GM12874 (cell line): ENCODE data around the gene NOS1AP.

ENCODE experiments used
- CTCF ChIP-seq: IDR thresholded peaks from 2 replicates; pipeline ENCODE4 v1.5.1; 2011; ENCODE audit warnings: low read depth, mild to moderate bottlenecking, control low read depth, low read length, moderate library complexity; ENCODE audit not compliant: insufficient read depth

The NOS1AP gene

GRCh38 chr1:162026881-162027280 lies 42.6 kb upstream of the NOS1AP start:
- TF ChIP-seq CTCF = no peak

GRCh38 chr1:162028726-162029125 lies 40.8 kb upstream of the NOS1AP start:
- no peak for TF ChIP-seq CTCF

GRCh38 chr1:162029157-162029556 lies 40.3 kb upstream of the NOS1AP start:
- no peak for TF ChIP-seq CTCF

GRCh38 chr1:162030759-162031280 lies 38.7 kb upstream of the NOS1AP start:
- no peak for TF ChIP-seq CTCF

GRCh38 chr1:162033428-162033827 lies 36.1 kb upstream of the NOS1AP start:
- TF ChIP-seq CTCF = no peak

- no peak for TF ChIP-seq CTCF
Observed at GRCh38 chr1:162035241-162035640, 34.2 kb upstream of the NOS1AP start.

- TF ChIP-seq CTCF = no peak
Observed at GRCh38 chr1:162036163-162036562, 33.3 kb upstream of the NOS1AP start.
